Posterior vena cava (tissue), 2 donors: ENCODE results near the gene YY1. TPM values are rescaled to one million over a fixed set of nuclear protein-coding genes. Genes with fewer than 3 reads are reported as not detected.
"Not testable (repeated sequence)": the region's sequence is repeated elsewhere in the genome, so short reads cannot be mapped to it uniquely, and the experiment has no call there.

Experiments used
- DNase-seq: peaks from one replicate; pipeline ENCODE4 v3.0.0-alpha.2; 2020; ENCODE audit warnings: low spot score
- intact Hi-C, 2 donors: fragments of 100-400 bp; cut with DNase I; formaldehyde crosslinking; loops; one replicate each; pipeline versions ENCODE4 v1.14.1 to v1.14.2; 2022 to 2023
- long read RNA-seq, 2 donors: library from polyadenylated mRNA; unstranded; transcript quantifications; one replicate each; pipeline ENCODE4 v2.0.0, GENCODE V29; 2020 to 2021
- total RNA-seq, 2 donors: library from RNA; stranded (reverse); fragmentation: NEBNext Ultra II Directional; extraction: Animal tissue kit (Norgen Biotek cat#: 25700); gene quantifications; one replicate each; pipeline ENCODE4 v1.2.1, GENCODE V29; 2021
- donor health status: DM: yes; HTN: yes; CAD: no.
- donor health status: DM: yes; HTN: yes; CAD: no.

Gene YY1
- 10 to 100 TPM; 41.4 to 46.2 TPM for total RNA-seq
- long read RNA-seq, donor 1, full-length matches to known transcripts: 13 of 23 reads
- long read RNA-seq, donor 1, partial matches to known transcripts: 1 of 23 reads
- long read RNA-seq, donor 1, other reads (novel, unspliced or antisense): 9 of 23 reads
- long read RNA-seq, donor 2, full-length matches to known transcripts: 33 of 47 reads
- long read RNA-seq, donor 2, partial matches to known transcripts: 6 of 47 reads
- long read RNA-seq, donor 2, other reads (novel, unspliced or antisense): 8 of 47 reads

- intact Hi-C loops: no loop called here
- peak; percentile 100 for DNase-seq
These were observed at the start of gene YY1 for GRCh38 chr14:100238419-100239210. Gene YY1, plus strand, starts transcription at chr14:100239144. Its CDS starts 101 bp downstream, at chr14:100239245.

- intact Hi-C loops: loop anchor here (10.0 kb wide), 1 partner anchor 205 kb away; no protein-coding TSS in a partner anchor
- no peak for DNase-seq
These were observed 48.8 kb upstream of the YY1 start for GRCh38 chr14:100190126-100190525.

- no peak for DNase-seq
- intact Hi-C loops: loop anchor here (10.0 kb wide), 1 partner anchor 207 kb away; no protein-coding TSS in a partner anchor
These were observed 47.2 kb upstream of the YY1 start for GRCh38 chr14:100191584-100192249.

- no peak for DNase-seq
- intact Hi-C loops: loop anchor here (10.0 kb wide), 1 partner anchor 207 kb away; no protein-coding TSS in a partner anchor
These were observed 46.7 kb upstream of the YY1 start for GRCh38 chr14:100192250-100192671.

- intact Hi-C loops: loop anchor here (10.0 kb wide), 1 partner anchor 208 kb away; no protein-coding TSS in a partner anchor
- DNase-seq: peak; percentile 100
These were observed 46.1 kb upstream of the YY1 start for GRCh38 chr14:100192672-100193416.

GRCh38 chr14:100193417-100194357, 45.3 kb upstream of the YY1 start:
- intact Hi-C loops: loop anchor here (10.0 kb wide), 1 partner anchor 209 kb away; no protein-coding TSS in a partner anchor
- DNase-seq: no peak

GRCh38 chr14:100199240-100199860, 39.6 kb upstream of the YY1 start:
- intact Hi-C loops: loop anchor here (10.0 kb wide), 1 partner anchor 215 kb away; no protein-coding TSS in a partner anchor
- DNase-seq: no peak

GRCh38 chr14:100200311-100200710, 38.6 kb upstream of the YY1 start:
- intact Hi-C loops: no loop called here
- no peak for DNase-seq

- intact Hi-C loops: no loop called here
- no peak for DNase-seq
These were observed 37.2 kb upstream of the YY1 start for GRCh38 chr14:100201701-100202100.

GRCh38 chr14:100202712-100203111, 36.2 kb upstream of the YY1 start:
- intact Hi-C loops: no loop called here
- DNase-seq: no peak

GRCh38 chr14:100203146-100203545, 35.8 kb upstream of the YY1 start:
- DNase-seq: no peak
- intact Hi-C loops: no loop called here

- no peak for DNase-seq
- intact Hi-C loops: no loop called here
These were observed 34.7 kb upstream of the YY1 start for GRCh38 chr14:100203962-100204834.

GRCh38 chr14:100204835-100205167, 34.1 kb upstream of the YY1 start:
- intact Hi-C loops, DNase-seq: not testable (repeated sequence)

GRCh38 chr14:100207588-100207987, 31.4 kb upstream of the YY1 start:
- DNase-seq, intact Hi-C loops: not testable (repeated sequence)

GRCh38 chr14:100208136-100208535, 30.8 kb upstream of the YY1 start:
- DNase-seq, intact Hi-C loops: not testable (repeated sequence)

- intact Hi-C loops: no loop called here
These were observed 27.6 kb upstream of the YY1 start for GRCh38 chr14:100211366-100211765.

GRCh38 chr14:100211893-100212292, 27.1 kb upstream of the YY1 start:
- intact Hi-C loops: no loop called here
- DNase-seq: peak; percentile 16

More at GRCh38 chr14:100211366-100211765, 27.6 kb upstream of the YY1 start:
- no peak for DNase-seq
